ENCODE measurements around the gene LMCD1.

Gene LMCD1

GRCh38 chr3:8506571-8507061 lies 5.0 kb downstream of the LMCD1 start:
- Histone ChIP-seq H3K4me2 (ENCODE audit: insufficient read depth, low read length) (no peak overlapping the region), H3K9ac (ENCODE audit: low read depth, low read length) (no peak overlapping the region), H3K4me1 (ENCODE audit: insufficient read depth, low read length) (no peaks in the 10 kb centered on the region), H3K27me3 (ENCODE audit: insufficient read depth, low read length, poor library complexity) (peaks cover 3% of the 10 kb centered on the region), H4K20me1 (ENCODE audit: insufficient read depth, low read length) (no peaks in the 10 kb centered on the region), H2AFZ (ENCODE audit: low read depth, low read length) (no peak overlapping the region), H3K4me3 (ENCODE audit: low read depth in 1 of 2, low read length in 2 of 2) (no peak overlapping the region), H3K9me3 (ENCODE audit: insufficient read depth, low read length, severe bottlenecking) (no peaks in the 10 kb centered on the region), H3K27ac (ENCODE audit: low read length) (no peak overlapping the region), H3K36me3 (ENCODE audit: insufficient read depth, low read length) (no peaks in the 10 kb centered on the region), H3K79me2 (ENCODE audit: insufficient read depth, low read length) (no peaks in the 10 kb centered on the region)
- ATAC-seq (ENCODE audit: insufficient read depth, low read depth) (no peak), DNase-seq (no peak)
- TF ChIP-seq EZH2 (IDR thresholded peaks at IDR 0.05; ENCODE audit: borderline replicate concordance, low read depth, low read length, severe bottlenecking), result no peak
- TF ChIP-seq, protein P1, sequence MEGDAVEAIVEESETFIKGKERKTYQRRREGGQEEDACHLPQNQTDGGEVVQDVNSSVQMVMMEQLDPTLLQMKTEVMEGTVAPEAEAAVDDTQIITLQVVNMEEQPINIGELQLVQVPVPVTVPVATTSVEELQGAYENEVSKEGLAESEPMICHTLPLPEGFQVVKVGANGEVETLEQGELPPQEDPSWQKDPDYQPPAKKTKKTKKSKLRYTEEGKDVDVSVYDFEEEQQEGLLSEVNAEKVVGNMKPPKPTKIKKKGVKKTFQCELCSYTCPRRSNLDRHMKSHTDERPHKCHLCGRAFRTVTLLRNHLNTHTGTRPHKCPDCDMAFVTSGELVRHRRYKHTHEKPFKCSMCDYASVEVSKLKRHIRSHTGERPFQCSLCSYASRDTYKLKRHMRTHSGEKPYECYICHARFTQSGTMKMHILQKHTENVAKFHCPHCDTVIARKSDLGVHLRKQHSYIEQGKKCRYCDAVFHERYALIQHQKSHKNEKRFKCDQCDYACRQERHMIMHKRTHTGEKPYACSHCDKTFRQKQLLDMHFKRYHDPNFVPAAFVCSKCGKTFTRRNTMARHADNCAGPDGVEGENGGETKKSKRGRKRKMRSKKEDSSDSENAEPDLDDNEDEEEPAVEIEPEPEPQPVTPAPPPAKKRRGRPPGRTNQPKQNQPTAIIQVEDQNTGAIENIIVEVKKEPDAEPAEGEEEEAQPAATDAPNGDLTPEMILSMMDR (IDR thresholded peaks at IDR 0.05; ENCODE audit: borderline replicate concordance, extremely low read depth, low read length, poor library complexity, severe bottlenecking), result no peak

DNA sequence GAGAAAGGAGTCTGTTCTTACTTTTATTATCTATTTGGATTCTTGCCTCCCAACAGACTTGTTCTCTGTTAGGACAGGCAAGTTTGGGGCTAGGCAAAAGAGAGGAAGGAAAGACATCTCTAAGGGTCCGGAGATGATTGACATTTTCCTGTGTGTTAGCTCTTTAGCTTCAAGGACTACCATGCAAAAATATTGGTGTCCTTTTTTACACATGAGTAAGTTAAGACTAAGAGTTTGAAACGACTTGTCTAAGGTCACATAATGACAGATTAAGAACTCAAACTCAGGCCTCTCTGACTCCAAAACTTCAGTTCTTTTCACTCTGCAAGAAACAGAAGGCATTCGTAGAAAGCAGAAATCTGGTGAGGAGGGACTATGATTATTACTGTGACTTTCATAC lies 5.9 kb downstream of the LMCD1 start:
- Histone ChIP-seq H3K27me3 (ENCODE audit: insufficient read depth, low read length, poor library complexity) (peaks cover 3% of the 10 kb centered on the region), H4K20me1 (ENCODE audit: insufficient read depth, low read length) (no peaks in the 10 kb centered on the region), H2AFZ (ENCODE audit: low read depth, low read length) (no peak overlapping the region), H3K27ac (ENCODE audit: low read length) (no peak overlapping the region), H3K9me3 (ENCODE audit: insufficient read depth, low read length, severe bottlenecking) (no peaks in the 10 kb centered on the region), H3K79me2 (ENCODE audit: insufficient read depth, low read length) (no peaks in the 10 kb centered on the region), H3K4me1 (ENCODE audit: insufficient read depth, low read length) (no peaks in the 10 kb centered on the region), H3K9ac (ENCODE audit: low read depth, low read length) (no peak overlapping the region), H3K36me3 (ENCODE audit: insufficient read depth, low read length) (no peaks in the 10 kb centered on the region), H3K4me3 (ENCODE audit: low read depth in 1 of 2, low read length in 2 of 2) (no peak overlapping the region), H3K4me2 (ENCODE audit: insufficient read depth, low read length) (no peak overlapping the region)
- ATAC-seq (ENCODE audit: insufficient read depth, low read depth) (no peak), DNase-seq (no peak)
- TF ChIP-seq, protein P1 (IDR thresholded peaks at IDR 0.05; ENCODE audit: borderline replicate concordance, extremely low read depth, low read length, poor library complexity, severe bottlenecking), result no peak
- no peak for TF ChIP-seq EZH2 (IDR thresholded peaks at IDR 0.05; ENCODE audit: borderline replicate concordance, low read depth, low read length, severe bottlenecking)

- no peak for ATAC-seq (ENCODE audit: insufficient read depth, low read depth)
- H2AFZ ChIP-seq (ENCODE audit: low read depth, low read length), result no peak overlapping the region
These were observed 8.3 kb downstream of the LMCD1 start for GRCh38 chr3:8509961-8510360.

More at GRCh38 chr3:8509961-8510360, 8.3 kb downstream of the LMCD1 start:
- H3K9me3 ChIP-seq (ENCODE audit: insufficient read depth, low read length, severe bottlenecking), result no peaks in the 10 kb centered on the region
- TF ChIP-seq, protein P1 (IDR thresholded peaks at IDR 0.05; ENCODE audit: borderline replicate concordance, extremely low read depth, low read length, poor library complexity, severe bottlenecking), result no peak
- TF ChIP-seq EZH2 (IDR thresholded peaks at IDR 0.05; ENCODE audit: borderline replicate concordance, low read depth, low read length, severe bottlenecking), result no peak
- H3K4me2 ChIP-seq (ENCODE audit: insufficient read depth, low read length), result no peak overlapping the region
- H3K36me3 ChIP-seq (ENCODE audit: insufficient read depth, low read length), result no peaks in the 10 kb centered on the region
- DNase-seq, result no peak
- H3K27ac ChIP-seq (ENCODE audit: low read length), result no peak overlapping the region
- H3K4me1 ChIP-seq (ENCODE audit: insufficient read depth, low read length), result no peaks in the 10 kb centered on the region
- H3K9ac ChIP-seq (ENCODE audit: low read depth, low read length), result no peak overlapping the region
- H4K20me1 ChIP-seq (ENCODE audit: insufficient read depth, low read length), result no peaks in the 10 kb centered on the region
- no peaks in the 10 kb centered on the region for H3K79me2 ChIP-seq (ENCODE audit: insufficient read depth, low read length)
- peaks cover 3% of the 10 kb centered on the region for H3K27me3 ChIP-seq (ENCODE audit: insufficient read depth, low read length, poor library complexity)
- H3K4me3 ChIP-seq (ENCODE audit: low read depth in 1 of 2, low read length in 2 of 2), result no peak overlapping the region
